Measurements from ENCODE around the gene SBF2. TPM values are rescaled to one million over a fixed set of nuclear protein-coding genes. Genes with fewer than 3 reads are reported as not detected.

SBF2 gene
- total RNA-seq, 1 experiment from 2014 or later: 30.2 TPM

- H2AFZ ChIP-seq (ENCODE audit: low read length): no peak overlapping the region
- H3K4me1 ChIP-seq (ENCODE audit: insufficient read depth, low read length): no peaks in the 10 kb centered on the region
- Mint-ChIP-seq H3K4me3 (no peak overlapping the region), H3K9me3 (no peaks in the 10 kb centered on the region), H3K27ac (no peak overlapping the region), H3K27me3 (ENCODE audit: low read depth) (no peaks in the 10 kb centered on the region), H3K36me3 (ENCODE audit: insufficient read depth in 1 of 3, low read depth in 3 of 3) (no peaks in the 10 kb centered on the region; a peak in 1 of 7 replicates), H3K4me1 (peaks cover 4 to 13% of the 10 kb centered on the region in 2 experiments; a peak in 3 of 4 replicates)
- H2BK15ac ChIP-seq (ENCODE audit: low read depth, low read length): no peak overlapping the region
- no peak overlapping the region for H3K56ac ChIP-seq (ENCODE audit: insufficient read length, low read depth, low read length)
- no peak overlapping the region for H2BK120ac ChIP-seq (ENCODE audit: low read depth, low read length, poor library complexity, severe bottlenecking)
- H2BK12ac ChIP-seq (ENCODE audit: insufficient read length, low read depth, low read length): no peak overlapping the region
- no peak overlapping the region for H3K9ac ChIP-seq (ENCODE audit: extremely low read depth, insufficient read length, low read length)
- H3K23ac ChIP-seq (ENCODE audit: insufficient read length, low read depth, low read length): no peak overlapping the region
- no peak overlapping the region for H3K14ac ChIP-seq (ENCODE audit: insufficient read depth, low read length)
- H3K79me1 ChIP-seq (ENCODE audit: insufficient read depth, low read depth, low read length, poor library complexity, severe bottlenecking): no peaks in the 10 kb centered on the region
- no peak overlapping the region for H2BK20ac ChIP-seq (ENCODE audit: low read depth, low read length, poor library complexity, severe bottlenecking)
- H3K79me2 ChIP-seq (ENCODE audit: insufficient read depth, low read length): no peaks in the 10 kb centered on the region
- no peak overlapping the region for H3K27ac ChIP-seq (ENCODE audit: insufficient read length, low read depth, low read length)
- H3T11ph ChIP-seq (ENCODE audit: low read length): no peak overlapping the region
- H3K4ac ChIP-seq (ENCODE audit: low read depth, low read length): no peak overlapping the region
- no peak overlapping the region for H4K8ac ChIP-seq (replicated peaks; ENCODE audit: insufficient read length, low read depth, low read length)
- no peak overlapping the region for H4K91ac ChIP-seq (ENCODE audit: insufficient read length, low read depth, low read length)
- DNase-seq: no peak
- H3K9me3 ChIP-seq (ENCODE audit: control insufficient read depth, low read depth, low read length): no peaks in the 10 kb centered on the region
- no peak for TF ChIP-seq CTCF (conservative IDR thresholded peaks at IDR 0.05)
- no peak overlapping the region for H2BK5ac ChIP-seq (ENCODE audit: insufficient read length, low read length)
- H3K27me3 ChIP-seq (ENCODE audit: insufficient read depth, low read length): no peaks in the 10 kb centered on the region
- no peak overlapping the region for H4K5ac ChIP-seq (ENCODE audit: insufficient read length, low read depth, low read length)
- no peak overlapping the region for H3K18ac ChIP-seq (ENCODE audit: insufficient read length, low read depth, low read length)
- H4K20me1 ChIP-seq (ENCODE audit: control insufficient read depth, insufficient read depth, insufficient read length): no peaks in the 10 kb centered on the region
- H3K4me2 ChIP-seq (ENCODE audit: insufficient read depth, insufficient read length, low read length): no peak overlapping the region
- no CpG with 5 or more reads among the region's 5 CpGs for WGBS (ENCODE audit: extremely low coverage, insufficient read length, low lambda C conversion rate)
- no peaks in the 10 kb centered on the region for H3K23me2 ChIP-seq (ENCODE audit: insufficient read length, low read depth, low read length, poor library complexity, severe bottlenecking)
- no peak overlapping the region for H2AK5ac ChIP-seq (ENCODE audit: insufficient read length, low read length)
Observed at GRCh38 chr11:10092426-10092825, 201.6 kb downstream of the SBF2 start.

Data from H9 (cell line).